NT2/D1 (cell line): Measurements from ENCODE around the gene MFRP.

Experiments
- DNase-seq: peaks from one replicate; pipeline ENCODE4 v3.0.0-alpha.2; 2011; ENCODE audit warnings: low read depth, low spot score
- H3K27me3 ChIP-seq: 2 replicates; pipeline ENCODE4 v1.6.0; 2011; ENCODE audit warnings: mild to moderate bottlenecking; ENCODE audit not compliant: insufficient read length, insufficient read depth
- H3K36me3 ChIP-seq: 2 replicates; pipeline ENCODE4 v1.6.1; 2011; ENCODE audit warnings: mild to moderate bottlenecking, low read length, mixed read lengths; ENCODE audit not compliant: insufficient read depth, insufficient read length
- H3K4me1 ChIP-seq: 2 replicates; pipeline ENCODE4 v1.5.1; 2011; ENCODE audit not compliant: insufficient read depth, insufficient read length
- H3K4me3 ChIP-seq: 2 replicates; pipeline ENCODE4 v1.5.1; 2011; ENCODE audit warnings: low read depth; ENCODE audit not compliant: insufficient read length
- H3K9ac ChIP-seq: 2 replicates; pipeline ENCODE4 v1.6.0; 2011; ENCODE audit warnings: low read depth; ENCODE audit not compliant: insufficient read length
- H3K9me3 ChIP-seq: 2 replicates; pipeline ENCODE4 v1.5.1; 2011; ENCODE audit warnings: mild to moderate bottlenecking, low read length; ENCODE audit not compliant: insufficient read depth
- SUZ12 ChIP-seq: IDR thresholded peaks from 2 replicates; pipeline ENCODE4 v1.6.1; 2011; ENCODE audit not compliant: insufficient read length, insufficient read depth; ENCODE audit errors: extremely low read depth
- YY1 ChIP-seq: IDR thresholded peaks from 2 replicates; pipeline ENCODE4 v1.6.1; 2011; ENCODE audit not compliant: insufficient read length, insufficient read depth
- ZNF274 ChIP-seq: IDR thresholded peaks from 2 replicates; pipeline ENCODE4 v1.6.1; 2011; ENCODE audit warnings: mild to moderate bottlenecking, low read depth, low read length

MFRP gene

DNA sequence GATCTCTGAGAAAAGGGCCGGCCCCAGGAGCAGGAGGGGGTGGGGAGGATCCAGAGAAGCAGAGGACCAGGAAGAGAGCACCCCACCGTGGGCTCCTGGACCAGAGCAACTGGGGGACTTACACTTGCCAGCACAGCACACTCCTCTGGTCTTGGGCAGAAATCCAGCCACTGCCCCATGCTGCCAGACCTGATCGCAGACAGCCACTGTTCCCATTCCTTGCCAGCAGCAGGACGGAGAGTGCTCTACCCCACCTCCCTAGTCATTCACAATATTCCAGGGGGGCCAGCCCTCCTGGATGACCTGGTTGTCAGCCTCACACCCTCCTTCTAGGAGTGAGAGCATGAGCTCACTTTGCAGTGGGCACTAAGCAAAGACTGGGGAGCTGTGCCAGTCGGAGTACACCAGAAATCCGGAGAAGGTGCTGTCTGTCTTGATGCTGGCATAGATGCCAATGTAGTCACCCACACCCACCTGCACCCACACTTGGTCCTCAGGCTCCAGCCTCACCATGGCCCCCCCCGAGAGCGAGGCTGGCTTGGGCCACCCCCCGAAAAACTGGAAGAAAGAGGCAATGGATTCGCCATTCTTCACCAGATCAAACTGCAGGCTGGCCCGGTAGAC, 7.4 kb downstream of the MFRP start:
- H3K4me3 ChIP-seq = peak overlapping the region; percentile 21

DNA sequence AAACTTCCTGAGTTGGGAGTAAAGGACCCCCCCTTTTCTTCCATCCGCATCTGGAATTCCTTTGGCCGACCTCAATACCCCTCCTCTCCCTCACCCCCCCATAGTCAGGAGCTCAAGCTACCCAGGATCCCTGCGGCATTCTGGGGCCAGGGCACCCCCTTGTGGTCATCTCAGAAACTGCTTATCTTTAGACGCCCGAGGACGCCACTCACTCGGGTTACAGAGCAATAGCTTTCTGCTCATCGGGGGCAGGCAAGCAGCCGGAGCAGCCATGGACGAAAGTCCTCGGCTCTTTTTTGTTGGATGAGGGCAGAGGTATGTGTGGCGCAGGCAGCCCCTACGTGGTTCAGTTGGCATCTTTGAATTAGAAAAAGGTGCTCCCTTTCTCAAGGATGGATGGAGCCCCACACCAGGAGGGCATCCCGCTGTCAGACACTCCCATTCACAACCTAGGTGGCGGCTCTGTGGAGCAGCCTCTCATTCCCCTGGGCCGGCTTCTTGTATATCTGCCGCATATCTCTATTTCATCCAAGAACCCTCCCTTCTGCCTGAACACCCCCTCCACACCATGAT, 8.1 kb downstream of the MFRP start:
- Histone ChIP-seq H3K4me3 (peak overlapping the region; percentile 15), H3K4me1 (peaks cover 27% of the 10 kb centered on the region), H3K9ac (peak overlapping the region; percentile 70)

More for the DNA sequence above, 7.4 kb downstream of the MFRP start:
- H3K36me3 ChIP-seq = peaks cover 20% of the 10 kb centered on the region
- H3K9me3 ChIP-seq = no peaks in the 10 kb centered on the region
- no peak for DNase-seq
- TF ChIP-seq ZNF274 (no peak), SUZ12 (no peak), YY1 (no peak)
- H3K27me3 ChIP-seq = peaks cover 28% of the 10 kb centered on the region
- peaks cover 27% of the 10 kb centered on the region for H3K4me1 ChIP-seq
- peak overlapping the region; percentile 61 for H3K9ac ChIP-seq

DNA sequence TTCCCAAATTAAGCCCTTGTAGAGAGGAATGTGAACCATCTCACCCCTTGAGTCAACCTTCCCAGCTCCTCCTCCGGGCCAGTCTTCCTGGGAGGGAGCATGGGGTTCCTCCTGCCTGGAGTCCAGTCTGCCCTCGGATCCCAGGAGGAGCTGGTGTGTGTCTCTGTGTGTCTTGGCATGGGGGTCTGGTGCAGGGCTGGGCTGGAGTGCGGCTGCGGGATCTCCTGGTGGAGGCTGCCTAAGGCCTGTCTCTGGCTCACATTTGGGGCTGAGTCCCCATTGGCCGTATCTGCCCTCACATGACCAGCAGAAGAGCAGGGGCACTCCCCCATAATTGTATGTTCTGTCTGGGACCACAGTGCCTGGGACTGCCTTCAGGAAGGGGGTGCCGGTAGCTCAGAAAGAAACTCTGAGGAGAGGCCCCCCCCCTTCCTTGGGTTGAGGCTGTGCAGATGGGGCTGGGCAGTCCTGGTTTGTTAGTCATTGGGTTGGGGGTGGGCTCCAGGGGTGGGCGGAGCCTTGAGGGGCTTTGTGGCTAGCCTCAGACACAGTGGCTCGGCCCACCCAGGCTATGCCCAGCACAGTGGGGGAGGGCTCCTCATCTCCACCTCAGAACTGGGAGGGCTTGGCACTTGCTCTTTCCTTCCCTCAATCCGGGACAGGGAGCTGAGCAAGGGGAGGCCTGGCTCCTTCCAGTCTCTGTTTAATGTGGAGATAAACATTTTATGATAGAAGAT, 8.8 kb downstream of the MFRP start:
- peaks cover 26% of the 10 kb centered on the region for H3K27me3 ChIP-seq
- H3K9ac ChIP-seq = peak overlapping the region; percentile 70
- no peaks in the 10 kb centered on the region for H3K9me3 ChIP-seq
- H3K4me3 ChIP-seq = peak overlapping the region; percentile 19
- TF ChIP-seq SUZ12 = no peak
- TF ChIP-seq ZNF274 = no peak
- TF ChIP-seq YY1 = no peak
- no peak for DNase-seq
- peaks cover 20% of the 10 kb centered on the region for H3K36me3 ChIP-seq
- peaks cover 29% of the 10 kb centered on the region for H3K4me1 ChIP-seq

More for the DNA sequence above, 8.1 kb downstream of the MFRP start:
- Histone ChIP-seq H3K36me3 (peaks cover 20% of the 10 kb centered on the region), H3K27me3 (peaks cover 28% of the 10 kb centered on the region), H3K9me3 (no peaks in the 10 kb centered on the region)
- no peak for TF ChIP-seq YY1
- DNase-seq = no peak

DNA sequence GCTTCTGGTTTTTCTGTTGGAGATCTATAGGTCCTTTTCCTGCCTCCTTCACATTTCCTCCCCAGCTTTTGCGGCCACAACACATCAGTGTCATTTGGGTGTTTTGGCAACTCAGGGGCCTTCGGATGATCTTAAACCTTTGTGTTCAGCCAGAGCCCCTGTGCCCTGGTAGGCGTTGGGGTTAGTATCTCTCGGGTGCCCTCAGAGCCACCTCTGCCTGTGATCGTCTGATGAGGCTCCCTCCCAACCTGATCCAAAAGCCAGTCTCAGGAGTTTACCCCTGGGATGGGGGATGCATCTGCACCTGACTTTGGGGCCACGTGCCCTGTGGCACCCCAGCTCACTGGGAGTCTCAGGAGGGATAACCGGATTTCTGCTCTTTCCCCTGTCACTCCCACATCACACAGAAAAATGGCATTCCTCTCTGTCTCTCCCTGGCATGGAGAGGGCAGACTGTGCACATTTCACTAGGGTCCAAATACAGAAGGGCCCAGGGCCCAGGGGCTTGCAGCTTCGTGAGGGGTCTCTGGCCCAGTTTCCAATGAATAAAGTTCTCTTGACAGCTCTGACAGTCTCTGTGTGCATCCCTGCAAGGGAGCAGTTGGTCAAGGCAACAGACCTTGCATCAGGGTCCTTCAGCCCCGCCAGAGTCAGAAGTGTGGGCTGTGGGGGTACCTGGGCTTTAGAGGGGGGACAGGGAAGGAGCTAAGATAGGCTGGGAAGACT, 9.6 kb downstream of the MFRP start:
- TF ChIP-seq ZNF274 = no peak
- TF ChIP-seq SUZ12 = no peak
- no peak for TF ChIP-seq YY1
- H3K36me3 ChIP-seq = peaks cover 20% of the 10 kb centered on the region
- peaks cover 29% of the 10 kb centered on the region for H3K4me1 ChIP-seq
- peak overlapping the region; percentile 19 for H3K4me3 ChIP-seq
- no peaks in the 10 kb centered on the region for H3K9me3 ChIP-seq
- H3K9ac ChIP-seq = peak overlapping the region; percentile 68
- no peak for DNase-seq
- H3K27me3 ChIP-seq = peaks cover 19% of the 10 kb centered on the region

DNA sequence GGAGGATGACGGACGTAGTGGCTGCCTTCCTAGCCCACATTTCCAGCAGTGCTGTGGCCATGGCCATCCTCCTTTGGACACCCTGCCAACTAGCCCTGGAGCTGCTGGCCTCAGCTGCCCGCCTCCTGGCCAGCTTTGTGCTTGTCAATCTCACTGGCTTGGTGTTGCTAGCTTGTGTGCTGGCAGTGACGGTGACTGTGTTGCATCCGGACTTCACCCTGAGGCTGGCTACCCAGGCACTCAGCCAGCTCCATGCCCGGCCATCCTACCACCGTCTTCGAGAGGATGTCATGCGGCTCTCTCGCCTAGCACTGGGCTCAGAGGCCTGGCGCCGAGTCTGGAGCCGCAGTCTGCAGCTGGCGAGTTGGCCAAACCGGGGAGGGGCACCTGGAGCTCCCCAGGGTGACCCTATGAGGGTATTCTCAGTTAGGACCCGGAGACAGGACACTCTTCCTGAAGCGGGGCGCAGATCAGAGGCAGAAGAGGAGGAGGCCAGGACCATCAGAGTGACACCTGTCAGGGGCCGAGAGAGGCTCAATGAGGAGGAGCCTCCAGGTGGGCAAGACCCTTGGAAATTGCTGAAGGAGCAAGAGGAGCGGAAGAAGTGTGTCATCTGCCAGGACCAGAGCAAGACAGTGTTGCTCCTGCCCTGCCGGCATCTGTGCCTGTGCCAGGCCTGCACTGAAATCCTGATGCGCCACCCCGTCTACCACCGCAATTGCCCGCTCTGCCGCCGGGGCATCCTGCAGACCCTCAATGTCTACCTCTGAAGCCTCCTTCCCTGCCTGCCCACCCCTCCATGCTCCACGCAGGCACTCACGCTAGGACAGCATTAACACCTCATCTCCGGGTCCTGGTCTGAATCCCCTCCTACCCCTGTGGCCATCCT, 10.6 kb downstream of the MFRP start:
- Histone ChIP-seq H3K4me1 (peaks cover 26% of the 10 kb centered on the region), H3K27me3 (peaks cover 9% of the 10 kb centered on the region), H3K9ac (peak overlapping the region; percentile 97), H3K36me3 (peaks cover 20% of the 10 kb centered on the region), H3K9me3 (no peaks in the 10 kb centered on the region), H3K4me3 (peak overlapping the region; percentile 93)
- TF ChIP-seq SUZ12 (no peak), YY1 (no peak), ZNF274 (no peak)
- no peak for DNase-seq

DNA sequence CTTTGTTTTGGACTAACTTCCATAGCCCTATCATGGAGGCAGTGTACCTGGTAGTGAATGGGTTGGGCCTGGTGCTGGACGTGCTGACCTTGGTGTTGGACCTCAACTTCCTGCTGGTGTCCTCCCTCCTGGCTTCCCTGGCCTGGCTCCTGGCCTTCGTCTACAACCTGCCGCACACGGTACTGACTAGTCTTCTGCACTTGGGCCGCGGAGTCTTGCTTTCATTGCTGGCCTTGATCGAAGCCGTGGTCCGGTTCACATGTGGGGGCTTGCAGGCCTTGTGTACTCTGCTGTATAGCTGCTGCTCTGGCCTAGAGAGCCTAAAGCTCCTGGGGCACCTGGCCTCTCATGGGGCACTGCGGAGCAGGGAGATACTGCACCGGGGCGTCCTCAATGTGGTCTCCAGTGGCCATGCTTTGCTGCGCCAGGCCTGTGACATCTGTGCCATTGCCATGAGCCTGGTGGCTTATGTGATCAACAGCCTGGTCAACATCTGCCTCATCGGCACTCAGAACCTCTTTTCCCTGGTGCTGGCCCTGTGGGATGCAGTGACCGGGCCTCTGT, 11.3 kb downstream of the MFRP start:
- Histone ChIP-seq H3K4me1 (peaks cover 25% of the 10 kb centered on the region), H3K36me3 (peaks cover 20% of the 10 kb centered on the region), H3K4me3 (peak overlapping the region; percentile 93), H3K9ac (peak overlapping the region; percentile 97), H3K27me3 (peaks cover 2% of the 10 kb centered on the region), H3K9me3 (no peaks in the 10 kb centered on the region)
- TF ChIP-seq SUZ12 (no peak), YY1 (no peak), ZNF274 (no peak)
- DNase-seq = no peak
